Adrenal gland (tissue), 12 donors: ENCODE data around the gene CDH2. TPM values are rescaled to one million over a fixed set of nuclear protein-coding genes. Genes with fewer than 3 reads are reported as not detected.
A peak's percentile ranks its signal among the peaks of the same experiment; 100 is the strongest.

Experiments
- DNase-seq, 7 donors: peaks; one replicate each; pipeline ENCODE4 v3.0.0-alpha.2; 2019 to 2020
- H3K27ac ChIP-seq, 5 donors: fragments of 200-600 bp; sonication (generic) in 4 of 5; 1 replicate in 3 of 5; 2 replicates in 2 of 5; pipeline versions ENCODE4 v1.5.1 to v1.8.0; 2016 to 2020; ENCODE audit warnings: mild to moderate bottlenecking in 1 of 5
- H3K27me3 ChIP-seq: fragments of 200-600 bp; 2 replicates; pipeline ENCODE4 v1.8.0; 2021
- H3K36me3 ChIP-seq, 2 donors: fragments of 200-600 bp; replicated peaks in 1 of 2; 1 replicate in 1 of 2; 2 replicates in 1 of 2; pipeline versions ENCODE4 v1.5.1 to v1.8.0; 2018 to 2022
- H3K4me1 ChIP-seq, 2 donors: fragments of 200-600 bp; replicated peaks in 1 of 2; 1 replicate in 1 of 2; 2 replicates in 1 of 2; pipeline versions ENCODE4 v1.5.1 to v1.8.0; 2018 to 2021
- H3K4me3 ChIP-seq, 4 donors: fragments of 200-600 bp; sonication (generic) in 3 of 4; one replicate each; pipeline ENCODE4 v1.5.1; 2016 to 2018
- H3K9me3 ChIP-seq, 3 donors: fragments of 200-600 bp; sonication (generic) in 1 of 3; replicated peaks in 1 of 3; 1 replicate in 2 of 3; 2 replicates in 1 of 3; pipeline versions ENCODE4 v1.5.1 to v1.8.0; 2016 to 2021
- CTCF ChIP-seq, 6 experiments: fragments of 450-650 bp in 4 of 6; fragments of 200-600 bp in 2 of 6; sonication (generic) in 1 of 6; IDR thresholded peaks; 1 replicate in 5 of 6; 2 replicates in 1 of 6; pipeline versions ENCODE4 v1.5.1 to v1.8.0; 2016 to 2021; ENCODE audit warnings: antibody characterized with exemption in 6 of 6, mild to moderate bottlenecking in 2 of 6, moderate library complexity in 1 of 6
- POLR2A ChIP-seq, 2 donors: fragments of 450-650 bp; IDR thresholded peaks; one replicate each; pipeline ENCODE4 v1.6.1; 2017; ENCODE audit warnings: antibody characterized with exemption in 2 of 2, mild to moderate bottlenecking in 2 of 2, moderate library complexity in 1 of 2
- WGBS, 4 donors: extraction: QIAGEN DNeasy Blood & Tissue Kit in 2 of 4; methylation state at CpG; one replicate each; pipeline versions ENCODE4 v1.1.5 to v1.1.7; 2013 to 2017; 5-methylcytosine and 5-hydroxymethylcytosine counted together
- intact Hi-C, 2 donors: fragments of 100-400 bp; cut with DNase I; formaldehyde crosslinking; loops; one replicate each; pipeline versions ENCODE4 v1.14.1 to v1.15.0; 2022 to 2023
- polyA plus RNA-seq, 3 donors: library from polyadenylated mRNA; stranded (reverse); fragments of 200-250 nt in 2 of 3; fragments of 350-450 nt in 1 of 3; fragmentation: Illumina TruSeq in 1 of 3; extraction: RNeasy Lipid Tissue Mini Kit (QIAGEN cat#74804) in 1 of 3; gene quantifications; one replicate each; pipeline ENCODE4 v1.2.3, GENCODE V29; 2013 to 2014
- total RNA-seq, 9 donors: library from RNA; depleted of rRNA in 4 of 9; stranded (reverse); fragments of >200 nt in 4 of 9; fragments of 120-200 nt in 1 of 9; fragmentation: NEBNext Ultra II Directional in 1 of 9; extraction: Animal tissue kit (Norgen Biotek cat#: 25700) in 1 of 9; gene quantifications; one replicate each; pipeline versions ENCODE4 v1.1.0 to v1.2.4, GENCODE V29; 2013 to 2023
- donor health status: healthy with polysubstance abuse.
- donor health status: Bipolar disorder and iron deficiency.
- donor health status: DM: yes; HTN: yes; CAD: no.
- donor health status: DM: no; HTN: no; CAD: no.
- donor health status: DM: no; HTN: no; CAD: no.
- donor health status: DM: yes; HTN: yes; CAD: no.

CDH2 gene
- total and polyA plus RNA-seq, 12 donors = 13.9 to 305 (median 129) TPM

- WGBS, 4 donors = 56 to 63% (median 59%) methylated on average over 3 of the region's 3 CpGs
- Histone ChIP-seq H3K4me3 (no peak overlapping the region), H3K4me1 (peaks cover 18 to 57% of the 10 kb centered on the region in 2 donors), H3K27me3 (no peaks in the 10 kb centered on the region), H3K9me3 (no peaks in the 10 kb centered on the region), H3K27ac (peak overlapping the region in 1 of 5 donors; percentile 9), H3K36me3 (no peaks in the 10 kb centered on the region)
- no peak for DNase-seq
- intact Hi-C loops = loop anchor here in 1 of 2 donors (10.0 kb wide), 1 partner anchor 64 kb away; no protein-coding TSS in a partner anchor
- TF ChIP-seq CTCF (IDR thresholded peaks at IDR 0.05) = no peak
- no peak for TF ChIP-seq POLR2A (IDR thresholded peaks at IDR 0.05)
Measured at GRCh38 chr18:28128659-28128980, 48.3 kb downstream of the CDH2 start.

- peak in 6 of 7 donors; percentile 31 to 65 (median 40) for DNase-seq
- Histone ChIP-seq H3K4me1 (peaks cover 18 to 62% of the 10 kb centered on the region in 2 donors), H3K27ac (peak overlapping the region in 2 of 5 donors; percentile 9 to 11), H3K9me3 (no peaks in the 10 kb centered on the region), H3K4me3 (no peak overlapping the region), H3K27me3 (no peaks in the 10 kb centered on the region), H3K36me3 (no peaks in the 10 kb centered on the region)
- no peak for TF ChIP-seq POLR2A (IDR thresholded peaks at IDR 0.05)
- no peak for TF ChIP-seq CTCF (IDR thresholded peaks at IDR 0.05)
- intact Hi-C loops = loop anchor here in 1 of 2 donors (10.0 kb wide), 1 partner anchor 63 kb away; no protein-coding TSS in a partner anchor
- 28 to 50% (median 45%) methylated on average over 5 of the region's 5 CpGs for WGBS, 4 donors
Measured at GRCh38 chr18:28127763-28128658, 48.9 kb downstream of the CDH2 start.

- Histone ChIP-seq H3K27me3 (no peaks in the 10 kb centered on the region), H3K27ac (no peak overlapping the region), H3K36me3 (no peaks in the 10 kb centered on the region), H3K9me3 (no peaks in the 10 kb centered on the region), H3K4me3 (no peak overlapping the region), H3K4me1 (peaks cover 18 to 58% of the 10 kb centered on the region in 2 donors)
- intact Hi-C loops = loop anchor here in 1 of 2 donors (10.0 kb wide), 1 partner anchor 62 kb away; no protein-coding TSS in a partner anchor
- no peak for TF ChIP-seq POLR2A (IDR thresholded peaks at IDR 0.05)
- no peak for TF ChIP-seq CTCF (IDR thresholded peaks at IDR 0.05)
- WGBS, 4 donors = 92 to 98% (median 94%) methylated on average over 6 of the region's 6 CpGs
- DNase-seq = no peak
Measured at GRCh38 chr18:28127228-28127627, 49.7 kb downstream of the CDH2 start.

GRCh38 chr18:28126768-28127167 lies 50.2 kb downstream of the CDH2 start:
- Histone ChIP-seq H3K4me1 (peaks cover 16 to 54% of the 10 kb centered on the region in 2 donors), H3K9me3 (no peaks in the 10 kb centered on the region), H3K4me3 (no peak overlapping the region), H3K27ac (no peak overlapping the region), H3K36me3 (no peaks in the 10 kb centered on the region), H3K27me3 (no peaks in the 10 kb centered on the region)
- no peak for DNase-seq
- intact Hi-C loops = loop anchor here in 1 of 2 donors (10.0 kb wide), 1 partner anchor 62 kb away; no protein-coding TSS in a partner anchor
- TF ChIP-seq CTCF (IDR thresholded peaks at IDR 0.05) (no peak), POLR2A (IDR thresholded peaks at IDR 0.05) (no peak)
- WGBS, 4 donors = 90 to 97% (median 94%) methylated on average over 5 of the region's 5 CpGs
